ENCODE measurements around the gene TSEN2. TPM values are rescaled to one million over a fixed set of nuclear protein-coding genes. Genes with fewer than 3 reads are reported as not detected.
A peak's percentile ranks its signal among the peaks of the same experiment; 100 is the strongest.

The TSEN2 gene
- total RNA-seq, 1 experiment from 2014 or later, result 32.3 TPM

DNA sequence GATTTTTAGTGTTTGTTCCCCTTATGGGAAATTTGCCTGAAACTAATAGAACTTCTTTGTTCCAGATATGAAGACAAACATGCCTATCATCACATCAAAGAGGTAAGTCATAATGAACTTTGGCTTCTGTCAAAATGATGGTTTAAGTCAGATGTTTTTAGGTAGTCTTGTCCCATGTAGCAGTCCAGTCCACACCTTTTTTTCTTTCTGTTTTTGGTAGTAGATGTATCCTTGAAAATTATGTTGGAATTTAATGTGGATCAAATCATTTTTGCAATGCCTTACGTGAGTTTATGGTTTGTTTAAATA lies 12.1 kb downstream of the TSEN2 start:
- intact Hi-C loops (cut with micrococcal nuclease), result no loop called here
- TF ChIP-seq, protein P1, sequence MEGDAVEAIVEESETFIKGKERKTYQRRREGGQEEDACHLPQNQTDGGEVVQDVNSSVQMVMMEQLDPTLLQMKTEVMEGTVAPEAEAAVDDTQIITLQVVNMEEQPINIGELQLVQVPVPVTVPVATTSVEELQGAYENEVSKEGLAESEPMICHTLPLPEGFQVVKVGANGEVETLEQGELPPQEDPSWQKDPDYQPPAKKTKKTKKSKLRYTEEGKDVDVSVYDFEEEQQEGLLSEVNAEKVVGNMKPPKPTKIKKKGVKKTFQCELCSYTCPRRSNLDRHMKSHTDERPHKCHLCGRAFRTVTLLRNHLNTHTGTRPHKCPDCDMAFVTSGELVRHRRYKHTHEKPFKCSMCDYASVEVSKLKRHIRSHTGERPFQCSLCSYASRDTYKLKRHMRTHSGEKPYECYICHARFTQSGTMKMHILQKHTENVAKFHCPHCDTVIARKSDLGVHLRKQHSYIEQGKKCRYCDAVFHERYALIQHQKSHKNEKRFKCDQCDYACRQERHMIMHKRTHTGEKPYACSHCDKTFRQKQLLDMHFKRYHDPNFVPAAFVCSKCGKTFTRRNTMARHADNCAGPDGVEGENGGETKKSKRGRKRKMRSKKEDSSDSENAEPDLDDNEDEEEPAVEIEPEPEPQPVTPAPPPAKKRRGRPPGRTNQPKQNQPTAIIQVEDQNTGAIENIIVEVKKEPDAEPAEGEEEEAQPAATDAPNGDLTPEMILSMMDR (IDR thresholded peaks at IDR 0.05; ENCODE audit: unreplicated experiment), result no peak
- Mint-ChIP-seq H3K4me1 (ENCODE audit: insufficient read depth, unreplicated experiment) (peaks cover 7% of the 10 kb centered on the region), H3K36me3 (ENCODE audit: insufficient read depth, unreplicated experiment) (peaks cover 54% of the 10 kb centered on the region), H3K27me3 (ENCODE audit: insufficient read depth, unreplicated experiment) (no peaks in the 10 kb centered on the region), H3K4me3 (ENCODE audit: unreplicated experiment) (no peak overlapping the region), H3K9me3 (ENCODE audit: unreplicated experiment) (no peaks in the 10 kb centered on the region), H3K27ac (ENCODE audit: low read depth, unreplicated experiment) (no peak overlapping the region)
- no peak for DNase-seq (ENCODE audit: unreplicated experiment)
- ChIA-PET CTCF (interaction anchor here (1.3 kb wide), 1 partner anchor 12 kb away, joined by 3 read pairs; no protein-coding TSS in a partner anchor), POLR2A (interaction anchor here (1.6 to 3.4 kb wide), 3 partner anchors 12 to 49 kb away, joined by 4 to 21 read pairs (median 5); partner anchors contain the start of genes MKRN2OS and TSEN2)
- BruUV-seq (replicated peaks), result no TSS peak

GRCh38 chr3:12499474-12499873 lies 15.2 kb downstream of the TSEN2 start:
- H3K27me3 Mint-ChIP-seq (ENCODE audit: insufficient read depth, unreplicated experiment), result no peaks in the 10 kb centered on the region
- TF ChIP-seq, protein P1 (IDR thresholded peaks at IDR 0.05; ENCODE audit: unreplicated experiment), result no peak
- intact Hi-C loops (cut with micrococcal nuclease), result no loop called here
- H3K9me3 Mint-ChIP-seq (ENCODE audit: unreplicated experiment), result no peaks in the 10 kb centered on the region
- H3K27ac Mint-ChIP-seq (ENCODE audit: low read depth, unreplicated experiment), result no peak overlapping the region
- ChIA-PET POLR2A (interaction anchor here (3.7 kb wide), 1 partner anchor 15 kb away, joined by 28 read pairs; the partner anchor contains the start of gene TSEN2), CTCF (interaction anchor here (0.5 kb wide), 1 partner anchor 360 kb away, joined by 3 read pairs; no protein-coding TSS in a partner anchor)
- H3K4me1 Mint-ChIP-seq (ENCODE audit: insufficient read depth, unreplicated experiment), result peaks cover 14% of the 10 kb centered on the region
- no peak for DNase-seq (ENCODE audit: unreplicated experiment)
- peaks cover 68% of the 10 kb centered on the region for H3K36me3 Mint-ChIP-seq (ENCODE audit: insufficient read depth, unreplicated experiment)
- no peak overlapping the region for H3K4me3 Mint-ChIP-seq (ENCODE audit: unreplicated experiment)
- no TSS peak for BruUV-seq (replicated peaks)

DNA sequence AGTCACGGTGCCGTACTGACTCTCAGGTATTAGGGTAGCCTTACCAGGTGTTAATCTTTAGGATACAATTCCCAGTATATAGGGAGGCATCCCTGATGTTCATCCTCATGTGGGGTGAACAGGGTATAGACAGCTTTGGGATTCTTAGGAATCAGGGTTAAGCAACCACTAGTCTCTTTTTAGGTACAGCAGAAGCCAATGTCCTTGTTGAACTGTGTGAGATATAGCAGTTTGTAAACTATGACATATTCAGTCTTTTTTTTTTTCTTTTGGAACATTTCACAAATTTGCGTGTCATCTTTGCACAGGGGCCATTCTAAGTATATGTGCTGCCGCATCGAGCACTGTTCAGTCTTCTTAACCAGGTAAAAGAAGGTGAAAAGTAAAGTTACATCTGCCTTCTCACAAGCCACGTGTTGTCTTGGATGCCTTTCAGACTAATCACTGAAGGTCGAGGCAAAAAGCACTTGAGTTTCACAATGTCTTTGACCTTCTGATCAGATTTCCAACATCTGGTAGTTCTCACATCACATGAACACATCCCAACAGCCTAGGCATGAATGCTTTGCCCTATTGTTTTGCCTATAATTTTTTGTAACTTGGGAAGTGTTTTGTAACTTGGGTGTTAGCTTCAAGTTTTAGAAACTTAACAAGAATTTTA lies 17.2 kb downstream of the TSEN2 start:
- intact Hi-C loops (cut with micrococcal nuclease), result no loop called here
- no peaks in the 10 kb centered on the region for H3K9me3 Mint-ChIP-seq (ENCODE audit: unreplicated experiment)
- H3K27me3 Mint-ChIP-seq (ENCODE audit: insufficient read depth, unreplicated experiment), result no peaks in the 10 kb centered on the region
- peaks cover 59% of the 10 kb centered on the region for H3K36me3 Mint-ChIP-seq (ENCODE audit: insufficient read depth, unreplicated experiment)
- BruUV-seq (replicated peaks), result no TSS peak
- peaks cover 16% of the 10 kb centered on the region for H3K4me1 Mint-ChIP-seq (ENCODE audit: insufficient read depth, unreplicated experiment)
- ChIA-PET POLR2A (interaction anchor here (0.6 to 3.7 kb wide), 4 partner anchors 17 to 224 kb away, joined by 3 to 28 read pairs (median 3); partner anchors contain the start of genes MKRN2 and TSEN2), CTCF (interaction anchor here (1.1 kb wide), 1 partner anchor 24 kb away, joined by 3 read pairs; no protein-coding TSS in a partner anchor)
- TF ChIP-seq, protein P1 (IDR thresholded peaks at IDR 0.05; ENCODE audit: unreplicated experiment), result no peak
- peak; percentile 60 for DNase-seq (ENCODE audit: unreplicated experiment)
- peak overlapping the region; percentile 75 for H3K27ac Mint-ChIP-seq (ENCODE audit: low read depth, unreplicated experiment)
- no peak overlapping the region for H3K4me3 Mint-ChIP-seq (ENCODE audit: unreplicated experiment)

- DNase-seq (ENCODE audit: unreplicated experiment), result no peak
- ChIA-PET CTCF (interaction anchor here (0.6 to 1.7 kb wide), 2 partner anchors 8 to 29 kb away, joined by 3 to 4 read pairs; no protein-coding TSS in a partner anchor), POLR2A (interaction anchor here (1.0 kb wide), 1 partner anchor 18 kb away, joined by 3 read pairs; no protein-coding TSS in a partner anchor)
- no peak overlapping the region for H3K4me3 Mint-ChIP-seq (ENCODE audit: unreplicated experiment)
- H3K9me3 Mint-ChIP-seq (ENCODE audit: unreplicated experiment), result no peaks in the 10 kb centered on the region
- H3K27me3 Mint-ChIP-seq (ENCODE audit: insufficient read depth, unreplicated experiment), result no peaks in the 10 kb centered on the region
- peaks cover 69% of the 10 kb centered on the region for H3K36me3 Mint-ChIP-seq (ENCODE audit: insufficient read depth, unreplicated experiment)
- H3K4me1 Mint-ChIP-seq (ENCODE audit: insufficient read depth, unreplicated experiment), result peaks cover 29% of the 10 kb centered on the region
- H3K27ac Mint-ChIP-seq (ENCODE audit: low read depth, unreplicated experiment), result no peak overlapping the region
- BruUV-seq (replicated peaks), result no TSS peak
- intact Hi-C loops (cut with micrococcal nuclease), result no loop called here
- TF ChIP-seq, protein P1 (IDR thresholded peaks at IDR 0.05; ENCODE audit: unreplicated experiment), result no peak
These were observed 19.1 kb downstream of the TSEN2 start for GRCh38 chr3:12503126-12503957.

All from MCF 10A (cell line).